Kidney (tissue), 22 donors: ENCODE measurements around the gene TLR10. TPM values are rescaled to one million over a fixed set of nuclear protein-coding genes. Genes with fewer than 3 reads are reported as not detected.
A peak's percentile ranks its signal among the peaks of the same experiment; 100 is the strongest.

Source experiments
- DNase-seq, 5 donors: peaks; one replicate each; pipeline ENCODE4 v3.0.0-alpha.2; 2013 to 2020
- FAIRE-seq: peaks from 2 replicates; lab custom pipeline; 2012; peaks lifted over from hg19 to GRCh38; lab: Jason Lieb, UNC
- H3K27ac ChIP-seq, 2 donors: one replicate each; pipeline ENCODE4 v1.7.0; 2013; ENCODE audit warnings: low read depth in 2 of 2, low read length in 2 of 2, inconsistent platforms in 1 of 2
- H3K27me3 ChIP-seq: one replicate; pipeline ENCODE4 v1.7.1; 2013; ENCODE audit warnings: low read length, inconsistent platforms; ENCODE audit not compliant: control insufficient read depth, insufficient read depth
- H3K36me3 ChIP-seq, 3 donors: one replicate each; pipeline versions ENCODE4 v1.7.0 to v1.7.1; 2013; ENCODE audit warnings: low read length in 3 of 3, control low read depth in 1 of 3, inconsistent platforms in 1 of 3; ENCODE audit not compliant: insufficient read depth in 3 of 3, control insufficient read depth in 2 of 3
- H3K4me1 ChIP-seq, 3 donors: one replicate each; pipeline versions ENCODE4 v1.7.0 to v1.7.1; 2013; ENCODE audit warnings: low read length in 3 of 3, inconsistent platforms in 1 of 3, low read depth in 1 of 3; ENCODE audit not compliant: control insufficient read depth in 2 of 3, insufficient read depth in 2 of 3
- H3K4me3 ChIP-seq, 3 donors: one replicate each; pipeline versions ENCODE4 v1.7.0 to v1.8.1; 2013; ENCODE audit warnings: low read length in 3 of 3, control low read depth in 1 of 3, inconsistent platforms in 1 of 3
- H3K9ac ChIP-seq, 3 donors: one replicate each; pipeline versions ENCODE4 v1.7.0 to v1.7.1; 2013; ENCODE audit warnings: low read length in 3 of 3, control low read depth in 1 of 3, inconsistent platforms in 1 of 3
- H3K9me3 ChIP-seq, 3 donors: one replicate each; pipeline versions ENCODE4 v1.7.0 to v1.7.1; 2013; ENCODE audit warnings: low read length in 3 of 3, control low read depth in 1 of 3, inconsistent platforms in 1 of 3; ENCODE audit not compliant: control insufficient read depth in 2 of 3, insufficient read depth in 1 of 3
- intact Hi-C: fragments of 100-400 bp; cut with DNase I; formaldehyde crosslinking; loops from one replicate; pipeline ENCODE4 v1.11.1; 2022
- long read RNA-seq, 10 donors: library from polyadenylated mRNA in 1 of 10; unstranded in 1 of 10; transcript quantifications; one replicate each; pipeline ENCODE4 v2.0.0 and lab custom pipeline, GENCODE V29; 2021 to 2026
- polyA plus RNA-seq: library from polyadenylated mRNA; stranded (reverse); fragments of 350-450 nt; fragmentation: Illumina TruSeq; extraction: RNeasy Lipid Tissue Mini Kit (QIAGEN cat#74804); gene quantifications from one replicate; pipeline ENCODE4 v1.2.3, GENCODE V29; 2014; ENCODE audit warnings: low read depth, low replicate concordance; ENCODE audit not compliant: insufficient read depth
- total RNA-seq: library from RNA; stranded (reverse); fragmentation: NEBNext Ultra II Directional; extraction: Animal tissue kit (Norgen Biotek cat#: 25700); gene quantifications from one replicate; pipeline ENCODE4 v1.2.1, GENCODE V29; 2021
- TF ChIP-seq, protein P1 (sequence below): IDR thresholded peaks from 3 replicates; pipeline ENCODE4 v1.5.1; 2012; ENCODE audit warnings: mild to moderate bottlenecking, moderate library complexity, borderline replicate concordance; ENCODE audit not compliant: insufficient read depth; ENCODE audit errors: extremely low read depth
- donor health status: control.
- donor health status: control.
- donor health status: control.
- donor health status: control.
- donor health status: control.
- donor health status: DM: yes; HTN: yes; CAD: no.
- donor health status: Normal renal cell carcinoma (clear cell type).

TLR10 gene, protein sequence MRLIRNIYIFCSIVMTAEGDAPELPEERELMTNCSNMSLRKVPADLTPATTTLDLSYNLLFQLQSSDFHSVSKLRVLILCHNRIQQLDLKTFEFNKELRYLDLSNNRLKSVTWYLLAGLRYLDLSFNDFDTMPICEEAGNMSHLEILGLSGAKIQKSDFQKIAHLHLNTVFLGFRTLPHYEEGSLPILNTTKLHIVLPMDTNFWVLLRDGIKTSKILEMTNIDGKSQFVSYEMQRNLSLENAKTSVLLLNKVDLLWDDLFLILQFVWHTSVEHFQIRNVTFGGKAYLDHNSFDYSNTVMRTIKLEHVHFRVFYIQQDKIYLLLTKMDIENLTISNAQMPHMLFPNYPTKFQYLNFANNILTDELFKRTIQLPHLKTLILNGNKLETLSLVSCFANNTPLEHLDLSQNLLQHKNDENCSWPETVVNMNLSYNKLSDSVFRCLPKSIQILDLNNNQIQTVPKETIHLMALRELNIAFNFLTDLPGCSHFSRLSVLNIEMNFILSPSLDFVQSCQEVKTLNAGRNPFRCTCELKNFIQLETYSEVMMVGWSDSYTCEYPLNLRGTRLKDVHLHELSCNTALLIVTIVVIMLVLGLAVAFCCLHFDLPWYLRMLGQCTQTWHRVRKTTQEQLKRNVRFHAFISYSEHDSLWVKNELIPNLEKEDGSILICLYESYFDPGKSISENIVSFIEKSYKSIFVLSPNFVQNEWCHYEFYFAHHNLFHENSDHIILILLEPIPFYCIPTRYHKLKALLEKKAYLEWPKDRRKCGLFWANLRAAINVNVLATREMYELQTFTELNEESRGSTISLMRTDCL
- total RNA-seq (2.0 TPM), polyA plus RNA-seq (0.11 TPM)
- long read RNA-seq, donor 1 = 0 reads
- long read RNA-seq, donor 2 = 0 reads
- long read RNA-seq, donor 3, partial matches to known transcripts = 0 of 1 reads
- long read RNA-seq, donor 3, other reads (novel, unspliced or antisense) = 0 of 1 reads
- long read RNA-seq, donor 4 = 0 reads
- long read RNA-seq, donor 5 = 0 reads
- long read RNA-seq, donor 6 = 0 reads
- long read RNA-seq, donor 7 = 0 reads
- long read RNA-seq, donor 8 = 0 reads
- long read RNA-seq, donor 9 = 0 reads
- long read RNA-seq, donor 10 = 0 reads

DNA sequence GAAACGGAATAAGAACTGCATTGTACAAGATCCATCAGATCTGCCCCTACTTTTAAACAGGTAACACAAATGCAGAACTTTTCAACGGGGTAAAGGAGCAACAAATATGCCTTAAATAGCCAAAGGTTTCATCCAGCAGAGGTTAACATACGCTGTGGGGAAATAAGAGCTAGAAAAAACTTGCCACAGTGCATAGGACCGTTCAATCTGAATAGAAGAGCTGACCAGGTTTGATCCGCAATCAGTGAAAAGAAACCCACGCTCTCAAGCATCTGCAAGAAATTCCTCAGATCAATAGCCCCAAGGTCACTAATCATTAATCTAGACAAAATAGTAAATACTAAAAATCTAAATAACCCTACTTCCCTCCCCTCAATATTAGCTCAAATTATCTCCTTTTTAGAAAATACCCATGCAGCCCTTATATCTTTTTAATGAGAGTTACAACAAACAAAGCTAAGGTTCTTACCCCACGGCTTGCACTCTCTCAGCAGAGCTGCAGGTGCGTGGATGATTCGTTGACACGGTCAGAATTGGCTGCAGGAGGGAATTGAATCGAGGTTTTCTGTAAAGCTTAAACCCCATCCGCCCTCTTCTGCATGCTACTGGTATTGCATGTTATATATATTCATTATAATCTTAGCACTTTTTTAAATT is at the start of gene TLR10:
TSS of gene TLR10 (minus strand) at position 539 of the 657 bp plus-strand sequence. CDS start 7,400 bp downstream, outside the sequence.
- intact Hi-C loops = no loop called here
- DNase-seq = peak in 3 of 5 donors; percentile 37 to 78 (median 41)
- Histone ChIP-seq H3K9me3 (no peaks in the 10 kb centered on the region), H3K9ac (no peak within 1 kb of the TSS), H3K27me3 (no peaks in the 10 kb centered on the region), H3K27ac (no peak within 1 kb of the TSS), H3K4me3 (no peak within 1 kb of the TSS), H3K4me1 (peaks cover 0 to 3% (median 0%) of the 10 kb centered on the region in 3 donors), H3K36me3 (no peaks in the 10 kb centered on the region)
- peak; percentile 85 for FAIRE-seq
- TF ChIP-seq, protein P1, sequence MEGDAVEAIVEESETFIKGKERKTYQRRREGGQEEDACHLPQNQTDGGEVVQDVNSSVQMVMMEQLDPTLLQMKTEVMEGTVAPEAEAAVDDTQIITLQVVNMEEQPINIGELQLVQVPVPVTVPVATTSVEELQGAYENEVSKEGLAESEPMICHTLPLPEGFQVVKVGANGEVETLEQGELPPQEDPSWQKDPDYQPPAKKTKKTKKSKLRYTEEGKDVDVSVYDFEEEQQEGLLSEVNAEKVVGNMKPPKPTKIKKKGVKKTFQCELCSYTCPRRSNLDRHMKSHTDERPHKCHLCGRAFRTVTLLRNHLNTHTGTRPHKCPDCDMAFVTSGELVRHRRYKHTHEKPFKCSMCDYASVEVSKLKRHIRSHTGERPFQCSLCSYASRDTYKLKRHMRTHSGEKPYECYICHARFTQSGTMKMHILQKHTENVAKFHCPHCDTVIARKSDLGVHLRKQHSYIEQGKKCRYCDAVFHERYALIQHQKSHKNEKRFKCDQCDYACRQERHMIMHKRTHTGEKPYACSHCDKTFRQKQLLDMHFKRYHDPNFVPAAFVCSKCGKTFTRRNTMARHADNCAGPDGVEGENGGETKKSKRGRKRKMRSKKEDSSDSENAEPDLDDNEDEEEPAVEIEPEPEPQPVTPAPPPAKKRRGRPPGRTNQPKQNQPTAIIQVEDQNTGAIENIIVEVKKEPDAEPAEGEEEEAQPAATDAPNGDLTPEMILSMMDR = peak; percentile 56

DNA sequence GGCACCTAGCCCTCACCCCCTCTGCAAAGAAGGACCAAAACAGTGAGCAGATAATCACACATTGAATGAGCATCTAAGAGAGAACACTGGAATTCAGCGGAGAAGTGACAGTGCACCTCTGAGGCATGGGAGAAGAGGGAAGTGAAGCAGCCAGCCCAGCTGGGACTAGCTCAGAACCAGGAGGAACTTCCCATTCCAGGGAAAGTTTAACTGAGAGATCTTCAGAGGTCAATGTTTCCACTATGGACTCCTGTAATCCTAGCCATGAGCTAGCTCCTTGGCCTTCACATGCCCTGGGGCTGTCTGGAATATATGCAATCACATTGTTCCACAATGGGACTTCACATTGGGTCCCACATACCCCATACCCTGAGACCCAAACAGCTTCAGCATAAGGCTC is 49.4 kb upstream of the TLR10 start:
- Histone ChIP-seq H3K4me1 (no peaks in the 10 kb centered on the region), H3K9me3 (no peaks in the 10 kb centered on the region), H3K9ac (no peak overlapping the region), H3K36me3 (no peaks in the 10 kb centered on the region), H3K27me3 (no peaks in the 10 kb centered on the region), H3K4me3 (no peak overlapping the region), H3K27ac (no peak overlapping the region)
- TF ChIP-seq, protein P1 = no peak
- DNase-seq (no peak), FAIRE-seq (no peak)
- intact Hi-C loops = no loop called here

DNA sequence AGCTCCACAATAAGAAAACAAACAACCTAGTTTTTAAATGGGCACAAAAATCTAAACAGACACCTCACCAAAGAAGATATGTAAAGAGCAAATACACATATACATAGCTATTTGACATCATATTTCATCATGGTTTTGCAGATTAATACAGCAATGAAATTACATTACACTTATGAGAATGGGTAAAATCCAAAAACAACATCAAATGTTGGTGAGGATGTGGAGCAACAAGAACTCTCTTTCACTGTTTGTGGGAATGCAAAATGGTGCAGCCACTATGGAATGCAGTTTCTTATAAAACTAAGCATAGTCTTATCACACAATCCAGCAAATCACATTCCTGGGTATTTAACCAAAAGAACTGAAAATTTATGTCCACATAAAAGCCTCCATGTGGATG is 48.9 kb upstream of the TLR10 start:
- DNase-seq = no peak
- TF ChIP-seq, protein P1 = no peak

More for the DNA sequence above, 48.9 kb upstream of the TLR10 start:
- no peak for FAIRE-seq
- H3K4me3 ChIP-seq = no peak overlapping the region
- no peaks in the 10 kb centered on the region for H3K4me1 ChIP-seq
- intact Hi-C loops = no loop called here
- H3K36me3 ChIP-seq = no peaks in the 10 kb centered on the region
- no peaks in the 10 kb centered on the region for H3K9me3 ChIP-seq
- no peak overlapping the region for H3K27ac ChIP-seq
- H3K9ac ChIP-seq = no peak overlapping the region
- H3K27me3 ChIP-seq = no peaks in the 10 kb centered on the region
